Non-pigmented ciliary epithelial cell (primary cell): Measurements from ENCODE around the gene NRG3.

Experiments used
- DNase-seq: peaks from one replicate; pipeline ENCODE4 v3.0.0-alpha.2; 2010; ENCODE audit warnings: low read depth

Gene NRG3

GRCh38 chr10:81874875-81875466 is at the start of gene NRG3:
NRG3 (plus strand) TSS chr10:81875194.
- DNase-seq: no peak

- DNase-seq: no peak
These were observed 46.7 kb upstream of the NRG3 start for GRCh38 chr10:81828251-81828650.

- no peak for DNase-seq
These were observed 43.9 kb upstream of the NRG3 start for GRCh38 chr10:81831060-81831459.

- no peak for DNase-seq
These were observed 36.0 kb upstream of the NRG3 start for GRCh38 chr10:81838950-81839349.

GRCh38 chr10:81843042-81843441 is 32.0 kb upstream of the NRG3 start:
- DNase-seq: no peak

- DNase-seq: no peak
These were observed 27.3 kb upstream of the NRG3 start for GRCh38 chr10:81847675-81848074.

GRCh38 chr10:81848514-81848913 is 26.5 kb upstream of the NRG3 start:
- no peak for DNase-seq

- no peak for DNase-seq
These were observed 26.1 kb upstream of the NRG3 start for GRCh38 chr10:81848931-81849330.

- DNase-seq: no peak
These were observed 12.4 kb upstream of the NRG3 start for GRCh38 chr10:81862596-81862995.

- DNase-seq: no peak
These were observed 11.2 kb upstream of the NRG3 start for GRCh38 chr10:81863771-81864170.

GRCh38 chr10:81865581-81865980 is 9.4 kb upstream of the NRG3 start:
- DNase-seq: no peak

GRCh38 chr10:81866753-81867152 is 8.2 kb upstream of the NRG3 start:
- DNase-seq: no peak

- DNase-seq: no peak
These were observed 4.5 kb upstream of the NRG3 start for GRCh38 chr10:81870472-81870871.

GRCh38 chr10:81871558-81871957 is 3.4 kb upstream of the NRG3 start:
- no peak for DNase-seq

GRCh38 chr10:81872206-81872862 is 2.7 kb upstream of the NRG3 start:
- no peak for DNase-seq

- no peak for DNase-seq
These were observed 1.6 kb upstream of the NRG3 start for GRCh38 chr10:81873231-81873931.

GRCh38 chr10:81873932-81874816 is 820 bp upstream of the NRG3 start:
- no peak for DNase-seq

- no peak for DNase-seq
These were observed 666 bp downstream of the NRG3 start for GRCh38 chr10:81875467-81876252.

GRCh38 chr10:81876253-81877077 is 1.5 kb downstream of the NRG3 start:
- DNase-seq: no peak

GRCh38 chr10:81877596-81877995 is 2.6 kb downstream of the NRG3 start:
- DNase-seq: no peak

- DNase-seq: no peak
These were observed 7.0 kb downstream of the NRG3 start for GRCh38 chr10:81882011-81882410.
